Mesodermal cell (in vitro differentiated cells): ENCODE data around the gene SH3GL1.

ENCODE experiments used
- H3K27ac ChIP-seq: 2 replicates; pipeline ENCODE4 v1.7.0; 2013; ENCODE audit warnings: mild to moderate bottlenecking, low read depth, low read length, moderate library complexity; ENCODE audit not compliant: severe bottlenecking
- H3K36me3 ChIP-seq: 2 replicates; pipeline ENCODE4 v1.7.1; 2013; ENCODE audit warnings: mild to moderate bottlenecking, low read length, moderate library complexity; ENCODE audit not compliant: control insufficient read depth, insufficient read depth
- H3K4me1 ChIP-seq: one replicate; pipeline ENCODE4 v1.7.1; 2013; ENCODE audit warnings: mild to moderate bottlenecking, low read length; ENCODE audit not compliant: insufficient read depth, control insufficient read depth, poor library complexity, severe bottlenecking
- H3K4me3 ChIP-seq: 2 replicates; pipeline ENCODE4 v1.7.0; 2013; ENCODE audit warnings: low read length, control low read depth, mild to moderate bottlenecking; ENCODE audit not compliant: insufficient read depth, poor library complexity, severe bottlenecking; ENCODE audit errors: extremely low read depth
- H3K9me3 ChIP-seq: 2 replicates; pipeline ENCODE4 v1.7.1; 2013; ENCODE audit warnings: mild to moderate bottlenecking, low read length, moderate library complexity; ENCODE audit not compliant: control insufficient read depth
- WGBS, 2 experiments: methylation state at CpG; one replicate each; pipeline ENCODE4 v1.1.5; 2013; ENCODE audit warnings: missing lambda C conversion rate in 2 of 2; ENCODE audit not compliant: insufficient coverage in 2 of 2; 5-methylcytosine and 5-hydroxymethylcytosine counted together

The SH3GL1 gene

GRCh38 chr19:4323692-4324091 lies 76.7 kb downstream of the SH3GL1 start:
- H3K9me3 ChIP-seq = peaks cover 9% of the 10 kb centered on the region
- H3K36me3 ChIP-seq = peaks cover 3% of the 10 kb centered on the region
- peaks cover 2% of the 10 kb centered on the region for H3K4me1 ChIP-seq
- WGBS, 2 experiments = 93 to 97% methylated on average over 5 to 7 of the region's 9 CpGs
- H3K4me3 ChIP-seq = no peak overlapping the region
- no peak overlapping the region for H3K27ac ChIP-seq

GRCh38 chr19:4322942-4323665 lies 77.2 kb downstream of the SH3GL1 start:
- 94 to 95% methylated on average over 23 to 30 of the region's 37 CpGs for WGBS, 2 experiments
- Histone ChIP-seq H3K9me3 (peaks cover 9% of the 10 kb centered on the region), H3K27ac (no peak overlapping the region), H3K4me3 (no peak overlapping the region), H3K4me1 (peaks cover 2% of the 10 kb centered on the region), H3K36me3 (peaks cover 9% of the 10 kb centered on the region)

GRCh38 chr19:4320419-4320818 lies 79.9 kb downstream of the SH3GL1 start:
- H3K27ac ChIP-seq = no peak overlapping the region
- peaks cover 9% of the 10 kb centered on the region for H3K9me3 ChIP-seq
- WGBS, 2 experiments = 96% methylated on average over 2 of the region's 2 CpGs
- no peaks in the 10 kb centered on the region for H3K4me1 ChIP-seq
- no peak overlapping the region for H3K4me3 ChIP-seq
- peaks cover 28% of the 10 kb centered on the region for H3K36me3 ChIP-seq

GRCh38 chr19:4319067-4319718 lies 81.2 kb downstream of the SH3GL1 start:
- peaks cover 9% of the 10 kb centered on the region for H3K9me3 ChIP-seq
- H3K36me3 ChIP-seq = peaks cover 32% of the 10 kb centered on the region
- H3K4me1 ChIP-seq = no peaks in the 10 kb centered on the region
- H3K27ac ChIP-seq = no peak overlapping the region
- 97 to 100% methylated on average over 2 of the region's 2 CpGs for WGBS, 2 experiments
- no peak overlapping the region for H3K4me3 ChIP-seq

- H3K4me1 ChIP-seq = no peaks in the 10 kb centered on the region
- WGBS, 2 experiments = 94 to 96% methylated on average over 4 of the region's 7 CpGs
Measured at GRCh38 chr19:4318460-4318859, 81.9 kb downstream of the SH3GL1 start.

GRCh38 chr19:4316956-4317355 lies 83.4 kb downstream of the SH3GL1 start:
- no peak overlapping the region for H3K4me3 ChIP-seq
- H3K27ac ChIP-seq = no peak overlapping the region
- no peaks in the 10 kb centered on the region for H3K4me1 ChIP-seq
- peaks cover 40% of the 10 kb centered on the region for H3K36me3 ChIP-seq
- H3K9me3 ChIP-seq = peaks cover 9% of the 10 kb centered on the region
- WGBS, 2 experiments = 90 to 99% methylated on average over 9 of the region's 9 CpGs

More at GRCh38 chr19:4318460-4318859, 81.9 kb downstream of the SH3GL1 start:
- H3K4me3 ChIP-seq = no peak overlapping the region
- no peak overlapping the region for H3K27ac ChIP-seq
- H3K9me3 ChIP-seq = peaks cover 9% of the 10 kb centered on the region
- peaks cover 32% of the 10 kb centered on the region for H3K36me3 ChIP-seq

- no peak overlapping the region for H3K4me3 ChIP-seq
- no peak overlapping the region for H3K27ac ChIP-seq
- 94 to 95% methylated on average over 9 of the region's 12 CpGs for WGBS, 2 experiments
- H3K4me1 ChIP-seq = no peaks in the 10 kb centered on the region
- peaks cover 63% of the 10 kb centered on the region for H3K36me3 ChIP-seq
- no peaks in the 10 kb centered on the region for H3K9me3 ChIP-seq
Measured at GRCh38 chr19:4313847-4314490, 86.4 kb downstream of the SH3GL1 start.
